ENCODE data around the gene HOXD11.

- TF ChIP-seq MAFF (IDR thresholded peaks at IDR 0.05; ENCODE audit: low read depth, low read length) (no peak), POLR2AphosphoS5 (IDR thresholded peaks at IDR 0.05; ENCODE audit: low read depth, low read length) (no peak), ZFP82 (CRISPR knock-in tag; IDR thresholded peaks at IDR 0.05; ENCODE audit: borderline replicate concordance) (no peak), TBP (CRISPR knock-in tag; IDR thresholded peaks at IDR 0.05) (no peak), ZBTB40 (IDR thresholded peaks at IDR 0.05) (no peak), ZBTB40 (CRISPR knock-in tag; IDR thresholded peaks at IDR 0.05) (no peak), PITX1 (CRISPR knock-in tag; IDR thresholded peaks at IDR 0.05) (no peak)
These were observed 4.7 kb upstream of the HOXD11 start for GRCh38 chr2:176102309-176102866.
